ENCODE measurements around the gene IL10RA. TPM values are rescaled to one million over a fixed set of nuclear protein-coding genes. Genes with fewer than 3 reads are reported as not detected.

The IL10RA gene
- total and polyA plus RNA-seq, 2 of the 4 experiments (the other 2 are of a cell fraction) = 0.12 TPM; not detected in 1

- Histone ChIP-seq H4K91ac (ENCODE audit: insufficient read depth, low read depth, low read length) (no peak overlapping the region), H4K20me1 (ENCODE audit: insufficient read depth, low read length) (no peaks in the 10 kb centered on the region), H2AFZ (replicated peaks; ENCODE audit: low read length, poor library complexity) (no peak overlapping the region), H2BK15ac (ENCODE audit: low read depth, low read length) (no peak overlapping the region), H2AK9ac (replicated peaks; ENCODE audit: low read depth, low read length, poor library complexity) (no peak overlapping the region), H3K9me1 (ENCODE audit: insufficient read depth, low read length) (no peaks in the 10 kb centered on the region), H3K27me3 (ENCODE audit: control insufficient read depth, insufficient read depth, low read length) (no peaks in the 10 kb centered on the region), H3K4me1 (ENCODE audit: control insufficient read depth, insufficient read depth, low read length) (no peaks in the 10 kb centered on the region), H3K36me3 (ENCODE audit: control insufficient read depth, insufficient read depth, low read length) (no peaks in the 10 kb centered on the region), H4K5ac (ENCODE audit: low read depth, low read length) (no peak overlapping the region), H2BK5ac (ENCODE audit: low read depth, low read length, poor library complexity, severe bottlenecking) (no peak overlapping the region), H2AK5ac (ENCODE audit: low read depth, low read length) (no peak overlapping the region), H3K18ac (ENCODE audit: low read depth, low read length) (no peak overlapping the region), H4K8ac (ENCODE audit: low read depth in 2 of 2, low read length in 2 of 2) (no peak overlapping the region), H3K4ac (ENCODE audit: low read depth, low read length) (no peak overlapping the region), H3K23ac (ENCODE audit: low read depth, low read length) (no peak overlapping the region), H3K79me1 (ENCODE audit: low read depth in 1 of 2, low read length in 2 of 2) (no peaks in the 10 kb centered on the region), H2BK120ac (ENCODE audit: low read depth, low read length) (no peak overlapping the region), H3K4me2 (ENCODE audit: low read depth, low read length) (no peak overlapping the region), H3K56ac (ENCODE audit: extremely low read depth, insufficient read depth, low read length) (no peak overlapping the region), H2BK20ac (ENCODE audit: low read depth, low read length) (no peak overlapping the region), H3K14ac (replicated peaks; ENCODE audit: low read depth, low read length) (no peak overlapping the region), H3K27ac (ENCODE audit: insufficient read depth, low read length) (no peak overlapping the region), H3K4me3 (ENCODE audit: insufficient read depth, low read depth, low read length) (no peak overlapping the region), H3K9ac (ENCODE audit: low read depth, low read length) (no peak overlapping the region), H3K9me3 (ENCODE audit: control insufficient read depth, insufficient read depth, low read length) (no peaks in the 10 kb centered on the region)
- DNase-seq (no peak), ATAC-seq (ENCODE audit: low read depth) (no peak)
- TF ChIP-seq RCOR1 (IDR thresholded peaks at IDR 0.05; ENCODE audit: insufficient replicate concordance, low read length) (no peak), USF2 (IDR thresholded peaks at IDR 0.05; ENCODE audit: low read depth, low read length) (no peak), NFE2L2 (IDR thresholded peaks at IDR 0.05; ENCODE audit: low read depth, low read length) (no peak), RFX5 (IDR thresholded peaks at IDR 0.05; ENCODE audit: low read depth, low read length) (no peak)
- WGBS, 2 experiments (ENCODE audit: extremely low coverage in 2 of 2, insufficient read length in 1 of 2) = 47% methylated on average over 4 of the region's 9 CpGs; no CpG with 5 or more reads in 1 of the 2 experiments
- no TSS peak for BruUV-seq (replicated peaks)
- intact Hi-C loops (cut with micrococcal nuclease) (no loop called here), dilution Hi-C loops (cut with HindIII; ENCODE audit: low sequenced_read_pairs, unreplicated experiment) (no loop called here), in situ Hi-C loops (cut with MboI; ENCODE audit: low sequenced_read_pairs) (no loop called here)
- ChIA-PET CTCF (no interaction called here), POLR2A (ENCODE audit: unreplicated experiment) (no interaction called here)
These were observed 23.9 kb downstream of the IL10RA start for GRCh38 chr11:118009864-118010737.
